T-helper 1 cell treated with Interleukin-12 subunit alpha and Interleukin-12 subunit beta and Interleukin-4 antibody, amounts not matched to agents 30 μg/mL and 1 μg/mL, for 36 hours (primary cell): ENCODE data around the gene INTS6.

Source experiments
- H3K27ac Mint-ChIP-seq: one replicate; pipeline ENCODE4 v1.8.0; 2021; ENCODE audit warnings: mild to moderate bottlenecking, mixed read lengths
- H3K27me3 Mint-ChIP-seq: one replicate; pipeline ENCODE4 v1.8.0; 2021; ENCODE audit warnings: low read depth, mixed read lengths
- H3K36me3 Mint-ChIP-seq: one replicate; pipeline ENCODE4 v1.8.0; 2021; ENCODE audit warnings: low read depth, mixed read lengths
- H3K4me1 Mint-ChIP-seq: one replicate; pipeline ENCODE4 v1.8.0; 2021; ENCODE audit warnings: low read depth, mixed read lengths
- H3K4me3 Mint-ChIP-seq: one replicate; pipeline ENCODE4 v1.8.0; 2021; ENCODE audit warnings: mild to moderate bottlenecking, moderate library complexity, mixed read lengths
- H3K9me3 Mint-ChIP-seq: one replicate; pipeline ENCODE4 v1.8.0; 2021; ENCODE audit warnings: mixed read lengths

Gene INTS6

DNA sequence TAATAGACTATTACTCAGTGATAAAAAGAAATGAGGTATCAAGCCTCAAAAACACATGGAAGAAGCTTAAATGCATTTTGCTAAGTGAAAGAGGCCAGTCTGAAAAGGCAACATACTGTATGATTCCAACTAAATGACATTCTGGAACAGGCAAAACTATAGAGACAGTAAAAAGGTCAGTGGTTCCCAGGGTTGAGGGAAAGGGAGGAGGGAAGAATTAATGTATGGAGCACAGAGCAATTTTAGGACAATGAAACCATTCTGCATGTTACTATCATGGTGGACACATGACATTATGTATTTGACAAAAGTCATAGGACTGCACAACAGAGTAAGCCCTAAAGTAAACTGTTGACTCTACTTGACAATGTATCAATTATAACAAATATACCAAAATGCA, 119.0 kb downstream of the INTS6 start:
- H3K36me3 Mint-ChIP-seq = no peaks in the 10 kb centered on the region
- no peaks in the 10 kb centered on the region for H3K9me3 Mint-ChIP-seq
- H3K4me3 Mint-ChIP-seq = no peak overlapping the region
- H3K27me3 Mint-ChIP-seq = peaks cover 4% of the 10 kb centered on the region
- H3K4me1 Mint-ChIP-seq = peaks cover 13% of the 10 kb centered on the region
- H3K27ac Mint-ChIP-seq = no peak overlapping the region

DNA sequence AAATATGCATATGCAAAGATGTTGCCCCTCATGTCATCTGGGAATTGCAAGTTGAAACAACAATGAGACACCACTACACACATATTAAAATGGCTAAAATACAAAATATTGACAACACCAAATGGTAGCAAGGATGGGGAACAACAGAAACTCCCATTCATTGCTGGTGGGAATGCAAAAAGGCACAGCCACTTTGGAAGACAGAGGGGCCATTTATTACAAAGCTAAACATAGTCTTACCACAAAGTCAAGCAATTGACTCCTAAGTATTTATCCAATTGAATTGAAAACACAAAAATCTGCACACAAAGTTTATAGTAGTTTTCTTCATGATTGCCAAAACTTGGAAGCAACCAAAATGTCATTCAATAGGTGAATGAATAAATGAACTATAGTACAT, 119.4 kb downstream of the INTS6 start:
- Mint-ChIP-seq H3K27me3 (peaks cover 4% of the 10 kb centered on the region), H3K4me3 (no peak overlapping the region), H3K36me3 (no peaks in the 10 kb centered on the region), H3K4me1 (peaks cover 13% of the 10 kb centered on the region), H3K9me3 (no peaks in the 10 kb centered on the region), H3K27ac (no peak overlapping the region)

DNA sequence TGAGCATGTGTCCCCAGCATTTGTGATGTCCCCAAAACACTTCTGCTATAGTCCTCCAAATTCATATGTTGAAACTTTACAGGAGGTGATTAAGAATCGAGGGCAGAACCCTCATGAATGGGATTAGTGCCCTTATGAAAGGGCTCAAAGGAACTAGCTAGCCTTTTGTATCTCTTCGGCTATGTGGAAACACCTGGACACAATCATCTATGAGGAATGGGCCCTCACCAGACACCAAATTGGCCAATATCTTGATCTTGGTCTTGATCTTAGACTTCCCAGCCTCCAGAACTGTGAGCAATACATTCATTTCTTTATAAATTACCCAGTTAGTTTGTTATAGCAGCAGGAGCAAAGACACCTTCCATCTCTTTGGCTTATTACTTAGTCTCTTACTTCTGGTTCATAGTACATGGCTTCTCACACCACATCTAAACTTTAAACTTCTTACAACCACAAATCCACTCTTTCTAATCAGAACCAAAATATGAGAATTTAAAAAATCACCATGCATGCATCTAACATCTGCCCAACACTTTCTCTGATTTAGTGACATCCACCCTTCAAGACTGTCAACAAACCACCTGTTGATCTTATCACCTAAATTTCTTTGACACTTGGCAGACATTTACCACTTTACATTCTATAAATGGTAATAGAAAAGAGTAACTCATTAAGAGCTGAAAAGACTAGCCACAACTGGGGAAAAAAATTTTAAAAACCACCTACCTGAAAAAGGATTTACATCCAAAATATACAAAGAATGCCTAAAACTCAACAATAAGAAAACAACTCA, 120.1 kb downstream of the INTS6 start:
- H3K36me3 Mint-ChIP-seq = no peaks in the 10 kb centered on the region
- H3K4me3 Mint-ChIP-seq = no peak overlapping the region
- peaks cover 4% of the 10 kb centered on the region for H3K27me3 Mint-ChIP-seq
- no peak overlapping the region for H3K27ac Mint-ChIP-seq
- H3K4me1 Mint-ChIP-seq = peaks cover 13% of the 10 kb centered on the region
- no peaks in the 10 kb centered on the region for H3K9me3 Mint-ChIP-seq

DNA sequence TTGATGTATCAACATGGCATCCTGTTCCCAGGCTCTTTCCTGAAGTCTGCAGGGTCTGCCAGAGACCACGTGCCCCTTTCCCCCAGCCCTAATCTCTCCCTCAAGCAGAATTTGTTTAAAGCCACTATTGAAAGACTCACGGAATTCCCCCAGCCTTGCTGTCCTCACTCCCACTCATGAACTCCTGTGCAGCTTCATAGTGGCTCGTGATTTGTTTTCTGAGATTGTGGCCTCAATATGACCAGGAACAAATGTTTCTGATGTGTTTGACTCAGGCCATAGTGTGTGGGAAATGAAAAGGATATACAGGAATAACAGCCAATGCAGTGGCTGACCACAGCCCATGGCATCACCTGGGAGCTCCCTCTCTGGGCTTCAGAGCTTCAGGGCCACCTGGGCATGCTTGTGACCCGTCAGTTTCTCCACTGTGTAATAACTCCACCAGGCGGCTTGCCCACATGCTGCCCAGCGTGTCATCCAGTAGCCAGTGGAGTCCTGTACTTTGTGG, 121.4 kb downstream of the INTS6 start:
- H3K4me3 Mint-ChIP-seq = no peak overlapping the region

DNA sequence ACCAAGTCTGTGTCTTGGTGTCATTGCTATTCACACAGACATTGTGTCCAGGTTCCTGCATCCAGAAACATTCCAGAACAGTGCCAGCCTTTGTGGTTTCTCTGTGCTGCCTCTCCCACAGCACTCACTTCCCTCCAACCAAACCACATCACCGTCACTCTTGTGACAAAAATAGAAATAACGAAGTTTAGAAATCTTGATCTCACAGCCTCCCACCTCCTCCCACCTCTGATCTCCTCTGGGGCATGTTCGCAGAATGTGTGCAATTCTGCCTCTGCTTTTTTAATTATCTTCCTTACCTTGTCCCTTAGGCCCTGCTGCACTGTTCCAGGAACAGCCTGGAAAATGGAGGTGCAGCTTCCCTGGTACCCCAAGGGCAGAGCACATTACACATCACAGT, 122.0 kb downstream of the INTS6 start:
- Mint-ChIP-seq H3K4me3 (no peak overlapping the region), H3K27ac (no peak overlapping the region), H3K9me3 (no peaks in the 10 kb centered on the region), H3K27me3 (peaks cover 7% of the 10 kb centered on the region), H3K36me3 (no peaks in the 10 kb centered on the region), H3K4me1 (peaks cover 13% of the 10 kb centered on the region)

More for the DNA sequence above, 121.4 kb downstream of the INTS6 start:
- no peak overlapping the region for H3K27ac Mint-ChIP-seq
- no peaks in the 10 kb centered on the region for H3K36me3 Mint-ChIP-seq
- H3K4me1 Mint-ChIP-seq = peaks cover 13% of the 10 kb centered on the region
- peaks cover 4% of the 10 kb centered on the region for H3K27me3 Mint-ChIP-seq
- H3K9me3 Mint-ChIP-seq = no peaks in the 10 kb centered on the region

DNA sequence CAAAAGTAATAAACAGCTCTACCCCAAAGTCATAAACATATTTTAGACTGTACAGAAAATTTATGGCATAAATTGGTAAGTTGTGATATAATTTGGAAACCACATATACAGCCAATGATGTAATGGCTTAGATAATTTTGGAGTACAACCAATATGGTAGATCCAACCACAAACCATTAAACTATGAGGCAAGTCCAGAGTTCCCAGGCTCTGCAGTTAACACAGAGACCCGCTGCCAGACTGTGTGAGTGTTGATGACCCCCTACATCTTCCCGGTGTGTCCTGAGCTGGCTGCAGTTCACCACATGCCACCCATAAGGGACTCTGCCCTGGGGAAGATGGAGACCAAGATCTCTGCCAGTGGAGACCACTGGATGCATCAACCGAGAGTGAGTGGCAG, 123.2 kb downstream of the INTS6 start:
- H3K36me3 Mint-ChIP-seq = no peaks in the 10 kb centered on the region
- H3K9me3 Mint-ChIP-seq = no peaks in the 10 kb centered on the region
- H3K27ac Mint-ChIP-seq = no peak overlapping the region
- no peak overlapping the region for H3K4me3 Mint-ChIP-seq
- H3K27me3 Mint-ChIP-seq = peaks cover 8% of the 10 kb centered on the region
- peaks cover 13% of the 10 kb centered on the region for H3K4me1 Mint-ChIP-seq

DNA sequence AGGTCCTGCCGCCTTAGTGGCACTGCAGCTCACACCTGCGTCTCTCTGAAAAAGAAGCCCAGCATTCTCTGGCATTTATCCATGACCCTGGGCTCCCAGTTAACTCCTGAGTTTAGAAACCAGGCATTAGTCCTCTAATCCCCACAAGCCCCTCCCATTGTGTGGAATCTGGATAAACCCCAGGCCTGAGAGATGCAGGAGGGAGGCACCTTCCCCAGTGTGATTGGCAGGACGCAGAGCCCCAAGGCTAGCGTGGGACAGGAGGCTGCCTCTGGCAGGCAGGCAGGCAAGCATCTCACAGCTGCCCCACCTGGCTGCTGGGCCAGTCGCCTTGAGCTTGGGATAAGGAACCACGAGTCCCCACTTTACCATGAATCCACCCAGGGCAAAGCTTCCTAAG, 124.3 kb downstream of the INTS6 start:
- Mint-ChIP-seq H3K27ac (no peak overlapping the region), H3K9me3 (no peaks in the 10 kb centered on the region), H3K27me3 (peaks cover 4% of the 10 kb centered on the region), H3K4me3 (no peak overlapping the region), H3K36me3 (no peaks in the 10 kb centered on the region), H3K4me1 (peaks cover 13% of the 10 kb centered on the region)

DNA sequence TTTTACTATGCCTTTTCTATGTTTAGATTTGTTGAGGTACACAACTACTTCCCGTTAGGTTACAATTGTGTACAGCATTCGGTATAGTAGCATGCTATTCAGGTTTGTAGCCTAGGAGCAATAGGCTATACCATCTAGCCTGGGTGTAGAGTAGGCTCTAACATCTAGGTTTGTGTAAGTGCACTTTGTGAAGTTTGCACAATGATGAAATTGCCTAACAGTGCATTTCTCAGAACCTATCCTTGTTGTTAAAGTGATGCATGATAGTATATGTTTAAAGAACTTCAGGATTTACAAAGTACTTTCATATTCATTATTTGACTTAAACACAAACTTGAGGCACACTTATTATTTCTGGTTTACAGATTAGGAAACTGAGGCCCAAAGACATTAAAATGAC, 124.9 kb downstream of the INTS6 start:
- Mint-ChIP-seq H3K36me3 (no peaks in the 10 kb centered on the region), H3K27ac (no peak overlapping the region), H3K4me3 (no peak overlapping the region), H3K27me3 (peaks cover 4% of the 10 kb centered on the region), H3K4me1 (peaks cover 11% of the 10 kb centered on the region), H3K9me3 (no peaks in the 10 kb centered on the region)

DNA sequence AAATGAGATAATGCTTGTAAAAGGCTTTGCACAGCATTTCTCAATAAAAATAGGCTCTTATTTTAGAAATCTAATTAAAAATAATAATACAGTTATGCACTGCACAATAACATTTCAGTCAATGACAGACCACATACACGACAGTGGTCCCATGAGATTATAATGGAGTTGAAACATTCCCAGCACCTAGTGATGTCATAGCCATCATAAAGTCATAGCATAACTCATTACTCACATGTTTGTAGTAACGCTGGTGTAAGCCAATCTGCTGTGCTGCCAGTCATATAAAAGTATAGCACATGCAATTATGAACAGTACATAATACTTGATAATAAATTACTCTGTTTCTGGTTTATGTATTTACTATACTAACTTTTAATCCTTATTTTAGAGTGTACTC, 126.1 kb downstream of the INTS6 start:
- H3K9me3 Mint-ChIP-seq = no peaks in the 10 kb centered on the region
- H3K4me1 Mint-ChIP-seq = peaks cover 8% of the 10 kb centered on the region
- H3K27ac Mint-ChIP-seq = no peak overlapping the region
- peaks cover 4% of the 10 kb centered on the region for H3K27me3 Mint-ChIP-seq
- H3K4me3 Mint-ChIP-seq = no peak overlapping the region
- no peaks in the 10 kb centered on the region for H3K36me3 Mint-ChIP-seq

DNA sequence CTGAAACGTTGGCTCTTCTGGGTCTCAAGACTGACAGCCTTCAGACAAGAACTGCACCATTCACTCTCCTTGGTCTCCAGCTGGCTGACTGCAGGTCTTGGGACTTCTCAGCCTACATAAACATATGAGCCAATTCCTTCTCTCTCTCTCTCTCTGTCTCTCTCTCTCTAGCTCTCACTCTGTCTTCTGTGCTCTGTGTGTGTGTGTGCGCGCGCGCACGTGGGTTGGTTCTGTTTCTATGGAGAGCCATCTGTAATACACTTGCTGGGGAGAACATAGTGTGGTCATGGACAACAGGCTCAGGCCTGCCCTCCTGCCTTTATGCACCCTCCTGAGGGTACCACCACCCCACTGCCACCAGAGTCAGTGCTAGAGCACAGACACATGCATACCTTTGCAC, 127.0 kb downstream of the INTS6 start:
- H3K27me3 Mint-ChIP-seq = peaks cover 4% of the 10 kb centered on the region
- no peaks in the 10 kb centered on the region for H3K36me3 Mint-ChIP-seq
- no peak overlapping the region for H3K4me3 Mint-ChIP-seq
- H3K9me3 Mint-ChIP-seq = no peaks in the 10 kb centered on the region
- no peak overlapping the region for H3K27ac Mint-ChIP-seq
- H3K4me1 Mint-ChIP-seq = peaks cover 2% of the 10 kb centered on the region

DNA sequence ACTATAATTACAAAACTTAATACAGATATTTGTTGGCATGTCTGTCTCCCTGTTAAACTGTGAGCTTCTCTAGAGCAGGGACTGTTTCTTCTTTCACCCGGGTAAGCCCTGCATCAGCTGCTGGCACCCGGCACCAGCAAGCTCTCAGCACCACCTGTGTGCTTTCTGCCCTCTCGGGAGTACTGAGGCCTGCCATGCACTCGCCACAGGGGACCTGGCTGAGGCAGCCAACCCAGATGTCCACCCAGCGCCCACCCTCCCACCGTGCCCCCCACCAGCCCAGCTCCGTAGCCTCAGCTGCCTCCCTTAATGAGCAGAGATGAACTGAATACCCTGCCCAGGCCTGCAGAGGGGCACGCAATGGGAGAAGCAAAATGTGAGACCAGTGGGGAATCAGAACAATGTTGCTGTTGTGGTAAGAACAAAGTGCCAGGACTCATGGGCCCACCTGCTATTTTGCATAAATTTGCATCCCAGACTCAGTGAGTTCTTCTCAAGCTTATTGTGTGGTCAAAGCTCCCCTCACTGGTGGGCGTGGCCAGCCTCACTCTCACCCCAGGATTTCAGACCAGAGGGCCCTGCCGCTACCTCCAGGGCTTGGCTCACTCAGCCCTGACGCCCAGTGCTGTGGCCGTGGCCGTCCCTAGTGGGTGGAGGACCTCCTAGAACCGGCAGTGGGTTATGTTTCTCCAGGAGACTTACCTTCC, 128.0 kb downstream of the INTS6 start:
- Mint-ChIP-seq H3K4me3 (no peak overlapping the region), H3K36me3 (no peaks in the 10 kb centered on the region), H3K4me1 (no peaks in the 10 kb centered on the region), H3K27me3 (peaks cover 4% of the 10 kb centered on the region), H3K9me3 (no peaks in the 10 kb centered on the region), H3K27ac (no peak overlapping the region)

DNA sequence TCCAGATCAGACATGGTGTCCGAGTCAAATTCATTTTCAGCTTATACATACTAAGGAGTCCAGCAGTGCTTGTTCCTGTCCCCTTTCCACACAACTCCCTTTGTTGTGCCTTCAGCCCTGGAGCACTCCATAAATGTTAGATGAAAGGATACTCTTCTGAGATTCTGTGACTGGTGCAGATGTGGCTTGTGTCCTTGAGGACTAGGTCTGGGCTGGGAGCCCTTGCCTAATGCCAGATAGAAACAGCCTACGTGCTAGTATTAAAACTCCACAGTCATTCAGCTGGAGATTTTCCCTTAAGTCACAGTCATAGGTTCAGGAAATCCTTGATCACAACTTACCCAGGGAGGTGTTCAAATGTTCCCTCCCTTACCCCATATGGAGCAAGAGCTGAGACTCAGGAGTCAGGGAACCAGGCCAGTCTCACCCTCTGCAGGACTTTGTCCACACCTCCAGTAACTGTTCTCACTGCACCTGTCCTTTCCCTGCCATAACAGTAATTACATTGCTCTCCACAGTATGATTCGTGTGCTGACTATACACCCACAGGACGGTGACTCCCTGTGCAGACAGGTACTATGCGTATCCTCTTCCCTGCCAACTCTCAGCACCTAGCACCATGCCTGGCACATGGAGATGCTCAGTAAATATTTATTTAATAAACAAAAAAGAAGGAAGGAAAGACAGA, 128.9 kb downstream of the INTS6 start:
- Mint-ChIP-seq H3K4me3 (no peak overlapping the region), H3K36me3 (no peaks in the 10 kb centered on the region), H3K9me3 (no peaks in the 10 kb centered on the region), H3K4me1 (no peaks in the 10 kb centered on the region), H3K27ac (no peak overlapping the region), H3K27me3 (peaks cover 4% of the 10 kb centered on the region)

DNA sequence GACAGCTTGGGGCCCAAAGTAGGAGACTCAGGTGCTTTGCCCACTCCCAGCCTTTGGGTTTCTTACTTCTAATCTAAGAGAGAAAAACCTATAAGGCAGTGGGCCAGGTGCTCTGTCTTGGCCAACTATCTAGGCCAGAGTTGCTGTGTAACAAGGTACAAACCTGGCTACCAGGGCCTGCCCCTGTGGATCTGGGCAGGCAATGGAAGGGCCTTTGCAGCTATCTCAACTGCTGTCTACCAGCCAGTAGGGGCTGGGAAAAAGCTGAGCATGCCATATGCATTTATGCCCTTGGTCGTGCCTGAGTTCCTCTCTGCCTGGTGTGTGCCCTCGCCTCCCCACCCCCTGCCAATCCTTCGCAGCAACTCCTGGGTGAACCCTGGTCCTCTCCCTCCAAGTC, 130.0 kb downstream of the INTS6 start:
- Mint-ChIP-seq H3K27me3 (peaks cover 4% of the 10 kb centered on the region), H3K4me1 (no peaks in the 10 kb centered on the region), H3K9me3 (no peaks in the 10 kb centered on the region), H3K4me3 (no peak overlapping the region), H3K36me3 (no peaks in the 10 kb centered on the region), H3K27ac (no peak overlapping the region)

DNA sequence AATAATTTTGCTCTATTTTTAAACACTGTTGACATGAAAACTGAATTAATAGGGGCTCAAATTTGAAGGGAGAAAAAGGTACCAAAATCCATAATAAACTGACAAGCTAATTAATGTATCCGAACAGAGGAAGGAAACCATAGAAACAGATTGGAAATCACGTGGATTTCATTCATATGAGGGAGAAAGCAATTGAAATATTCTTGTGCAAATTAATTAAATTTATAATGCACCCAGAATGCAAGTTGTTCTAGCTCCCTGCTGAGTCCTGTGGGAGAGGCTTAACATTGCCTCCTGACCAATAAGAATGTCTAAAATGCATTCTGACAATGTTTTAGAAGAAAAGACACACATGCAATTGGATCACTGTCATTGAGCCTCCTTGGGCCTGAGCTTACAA, 131.0 kb downstream of the INTS6 start:
- Mint-ChIP-seq H3K4me1 (no peaks in the 10 kb centered on the region), H3K27ac (no peak overlapping the region), H3K36me3 (no peaks in the 10 kb centered on the region), H3K9me3 (no peaks in the 10 kb centered on the region), H3K27me3 (peaks cover 4% of the 10 kb centered on the region), H3K4me3 (no peak overlapping the region)

DNA sequence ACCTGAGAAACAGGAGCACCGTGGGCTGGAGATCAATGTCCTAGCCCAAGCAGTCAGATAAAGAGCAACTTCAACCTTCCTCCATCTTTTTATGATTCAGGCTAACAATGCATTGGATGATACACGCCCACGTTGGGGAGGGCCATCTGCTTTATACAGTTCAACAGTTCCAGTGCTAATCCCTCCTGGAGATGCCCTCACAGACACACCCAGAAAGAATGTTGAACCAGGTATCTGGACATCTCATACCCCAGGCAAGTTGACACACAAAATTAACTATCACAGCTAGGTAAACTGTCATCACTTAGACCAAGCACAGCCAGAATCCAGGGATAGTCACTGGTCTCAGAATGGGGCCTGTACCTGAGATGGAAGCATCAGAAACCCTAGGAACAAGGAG, 134.0 kb downstream of the INTS6 start:
- no peaks in the 10 kb centered on the region for H3K4me1 Mint-ChIP-seq
- no peaks in the 10 kb centered on the region for H3K36me3 Mint-ChIP-seq
- no peak overlapping the region for H3K4me3 Mint-ChIP-seq
- H3K27me3 Mint-ChIP-seq = peaks cover 4% of the 10 kb centered on the region
- no peaks in the 10 kb centered on the region for H3K9me3 Mint-ChIP-seq
- H3K27ac Mint-ChIP-seq = no peak overlapping the region
